D341Med (cell line): Measurements from ENCODE around the gene KRT7.

Experiments used
- DNase-seq: peaks from one replicate; pipeline ENCODE4 v3.0.0; 2012; ENCODE audit warnings: low spot score

The KRT7 gene

GRCh38 chr12:52199294-52199919, 33.6 kb upstream of the KRT7 start:
- no peak for DNase-seq

- no peak for DNase-seq
These were observed 32.8 kb upstream of the KRT7 start for GRCh38 chr12:52200086-52200780.

GRCh38 chr12:52200781-52201450, 32.1 kb upstream of the KRT7 start:
- DNase-seq = no peak

GRCh38 chr12:52201451-52201839, 31.6 kb upstream of the KRT7 start:
- DNase-seq = no peak

- DNase-seq = no peak
These were observed 30.5 kb upstream of the KRT7 start for GRCh38 chr12:52202361-52203078.

GRCh38 chr12:52203079-52203921, 29.7 kb upstream of the KRT7 start:
- no peak for DNase-seq

GRCh38 chr12:52204095-52204930, 28.7 kb upstream of the KRT7 start:
- DNase-seq = no peak

- DNase-seq = no peak
These were observed 28.0 kb upstream of the KRT7 start for GRCh38 chr12:52204931-52205505.

- DNase-seq = no peak
These were observed 27.3 kb upstream of the KRT7 start for GRCh38 chr12:52205612-52206303.

- DNase-seq = no peak
These were observed 26.6 kb upstream of the KRT7 start for GRCh38 chr12:52206304-52207040.

GRCh38 chr12:52207106-52207505, 25.9 kb upstream of the KRT7 start:
- no peak for DNase-seq

GRCh38 chr12:52207895-52208294, 25.1 kb upstream of the KRT7 start:
- no peak for DNase-seq

GRCh38 chr12:52208424-52209165, 24.4 kb upstream of the KRT7 start:
- no peak for DNase-seq

GRCh38 chr12:52209321-52209720, 23.7 kb upstream of the KRT7 start:
- DNase-seq = no peak

- DNase-seq = no peak
These were observed 22.7 kb upstream of the KRT7 start for GRCh38 chr12:52210186-52210924.

GRCh38 chr12:52210925-52211650, 22.0 kb upstream of the KRT7 start:
- no peak for DNase-seq
